GM23338 (cell line): ENCODE measurements around the gene FCRL6. TPM values are rescaled to one million over a fixed set of nuclear protein-coding genes. Genes with fewer than 3 reads are reported as not detected.

Experiments
- ATAC-seq: fragments of 200-7000 bp; cut with Tn5 transposase; 3 replicates; pipeline ENCODE4 v1.9.1; 2020
- DNase-seq: peaks from one replicate; pipeline ENCODE4 v3.0.0-alpha.2; 2015; ENCODE audit warnings: low spot score
- H2AFZ ChIP-seq: fragments of 200-600 bp; sonication (generic); 2 replicates; pipeline ENCODE4 v1.8.0; 2016; ENCODE audit warnings: antibody characterized with exemption, mild to moderate bottlenecking, moderate library complexity
- H3F3A ChIP-seq: fragments of 200-600 bp; sonication (generic); replicated peaks from 2 replicates; pipeline ENCODE4 v1.8.0; 2017; ENCODE audit warnings: antibody characterized with exemption, mixed run types, low read depth
- H3K27ac ChIP-seq: fragments of 200-600 bp; sonication (generic); 2 replicates; pipeline ENCODE4 v1.6.1; 2016; ENCODE audit warnings: low read depth
- H3K27me3 ChIP-seq: fragments of 200-600 bp; sonication (generic); 2 replicates; pipeline ENCODE4 v1.8.0; 2016; ENCODE audit warnings: mild to moderate bottlenecking, mixed run types, moderate library complexity; ENCODE audit not compliant: insufficient read depth
- H3K36me3 ChIP-seq: fragments of 200-600 bp; sonication (generic); 2 replicates; pipeline ENCODE4 v1.8.0; 2016; ENCODE audit warnings: mild to moderate bottlenecking; ENCODE audit not compliant: insufficient read depth
- H3K4me1 ChIP-seq: fragments of 200-600 bp; sonication (generic); 2 replicates; pipeline ENCODE4 v1.8.0; 2016; ENCODE audit warnings: mild to moderate bottlenecking, moderate library complexity; ENCODE audit not compliant: insufficient read depth
- H3K4me2 ChIP-seq: fragments of 200-600 bp; sonication (generic); 2 replicates; pipeline ENCODE4 v1.7.1; 2017; ENCODE audit warnings: mixed run types
- H3K4me3 ChIP-seq: fragments of 200-600 bp; sonication (generic); 2 replicates; pipeline ENCODE4 v1.6.1; 2016; ENCODE audit warnings: mixed run types
- H3K79me2 ChIP-seq: fragments of 200-600 bp; sonication (generic); replicated peaks from 2 replicates; pipeline ENCODE4 v1.8.0; 2017; ENCODE audit warnings: mild to moderate bottlenecking; ENCODE audit not compliant: insufficient read depth
- H3K9me2 ChIP-seq: fragments of 200-600 bp; sonication (generic); 2 replicates; pipeline ENCODE4 v1.8.0; 2017; ENCODE audit not compliant: insufficient read depth
- H4K20me1 ChIP-seq: fragments of 200-600 bp; sonication (generic); replicated peaks from 2 replicates; pipeline ENCODE4 v1.8.0; 2017; ENCODE audit warnings: mild to moderate bottlenecking; ENCODE audit not compliant: insufficient read depth
- H3K27ac Mint-ChIP-seq: 2 replicates; pipeline ENCODE4 v1.8.0; 2020; ENCODE audit warnings: inconsistent platforms, mild to moderate bottlenecking, moderate library complexity, mixed read lengths
- H3K27me3 Mint-ChIP-seq: 3 replicates; pipeline ENCODE4 v1.8.0; 2022; ENCODE audit warnings: low read depth, mild to moderate bottlenecking, moderate library complexity, mixed read lengths, inconsistent platforms; ENCODE audit not compliant: insufficient read depth, poor library complexity
- H3K36me3 Mint-ChIP-seq: 3 replicates; pipeline ENCODE4 v1.8.0; 2021; ENCODE audit warnings: low read depth, mild to moderate bottlenecking, inconsistent platforms, moderate library complexity, mixed read lengths
- H3K4me1 Mint-ChIP-seq: 3 replicates; pipeline ENCODE4 v1.8.0; 2020; ENCODE audit warnings: mild to moderate bottlenecking, inconsistent platforms, mixed read lengths
- H3K4me3 Mint-ChIP-seq: 3 replicates; pipeline ENCODE4 v1.8.0; 2021; ENCODE audit warnings: moderate library complexity, mild to moderate bottlenecking, inconsistent platforms, mixed read lengths
- H3K9me3 Mint-ChIP-seq: 3 replicates; pipeline ENCODE4 v1.8.0; 2020; ENCODE audit warnings: moderate library complexity, mild to moderate bottlenecking, inconsistent platforms, mixed read lengths
- EZH2 ChIP-seq: fragments of 200-600 bp; sonication (generic); IDR thresholded peaks from one replicate; pipeline ENCODE4 v1.8.0; 2017; ENCODE audit warnings: antibody characterized with exemption, mild to moderate bottlenecking, low read depth; ENCODE audit not compliant: unreplicated experiment
- ZNF114 ChIP-seq: fragments of 250-450 bp; sonication (Bioruptor Pico); IDR thresholded peaks from 2 replicates; pipeline ENCODE4 v1.5.0; 2020; ENCODE audit warnings: mild to moderate bottlenecking, moderate library complexity
- polyA plus RNA-seq: library from polyadenylated mRNA; unstranded; fragments of >200 nt; fragmentation: Nextera tagmentation; extraction: Ambion mirVana; gene quantifications from 2 replicates; pipeline ENCODE4 v1.2.1, GENCODE V29; 2016
- total RNA-seq: library from RNA; depleted of rRNA; stranded (reverse); fragments of >200 nt; shearing (Covaris generic); gene quantifications from 2 replicates; pipeline ENCODE4 v1.2.3, GENCODE V29; 2014
- TF ChIP-seq, protein P1 (sequence below), 2 experiments: fragments of 200-600 bp in 1 of 2; sonication (generic) in 1 of 2; conservative IDR thresholded peaks; 2 replicates each; pipeline versions ENCODE4 v1.5.1 to v1.6.1; 2016 to 2017; ENCODE audit warnings: antibody characterized with exemption in 2 of 2, low read depth in 2 of 2, mild to moderate bottlenecking in 2 of 2, moderate library complexity in 1 of 2
- TF ChIP-seq, protein P2 (sequence below): fragments of 250-450 bp; sonication (Bioruptor Pico); IDR thresholded peaks from 2 replicates; pipeline ENCODE4 v1.5.0; 2020; ENCODE audit warnings: mild to moderate bottlenecking, moderate library complexity

The FCRL6 gene
- total and polyA plus RNA-seq, 2 experiments from 2014 or later, result not detected

DNA sequence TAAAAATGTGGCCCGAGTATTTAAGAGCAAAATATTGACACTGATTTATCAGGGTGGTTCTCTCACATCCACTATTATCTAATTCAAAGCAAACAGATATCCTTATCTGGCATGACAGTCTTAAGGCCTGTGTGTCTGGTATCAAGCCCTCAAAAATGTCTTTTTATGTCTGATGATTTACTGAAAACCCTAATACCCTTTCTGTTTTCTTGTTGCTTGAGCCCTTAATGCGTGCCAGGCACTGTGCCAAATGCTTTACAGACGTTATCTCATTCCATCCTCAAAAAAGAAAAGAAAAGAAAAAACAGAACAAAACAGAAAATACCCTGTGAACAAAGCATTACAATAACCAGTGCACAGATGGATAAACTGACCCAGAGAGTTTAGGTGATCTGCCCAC, 15.7 kb upstream of the FCRL6 start:
- H2AFZ ChIP-seq, result no peak overlapping the region
- Mint-ChIP-seq H3K27ac (no peak overlapping the region), H3K4me3 (no peak overlapping the region), H3K27me3 (peaks cover 9% of the 10 kb centered on the region), H3K4me1 (peaks cover 28% of the 10 kb centered on the region), H3K9me3 (peaks cover 10% of the 10 kb centered on the region; the same call in 2 of the 3 replicates), H3K36me3 (peaks cover 25% of the 10 kb centered on the region)
- H3K27me3 ChIP-seq, result no peaks in the 10 kb centered on the region
- H3K4me3 ChIP-seq, result no peak overlapping the region
- peaks cover 19% of the 10 kb centered on the region for H3K4me1 ChIP-seq
- 0 out of 2 replicates have a peak, but pooled peaks cover 6% of the 10 kb centered on the region for H3K79me2 ChIP-seq
- ATAC-seq (no peak), DNase-seq (no peak)
- H4K20me1 ChIP-seq, result no peaks in the 10 kb centered on the region
- no peak overlapping the region for H3K27ac ChIP-seq
- H3K9me2 ChIP-seq, result peaks cover 28% of the 10 kb centered on the region
- no peaks in the 10 kb centered on the region for H3F3A ChIP-seq
- TF ChIP-seq, protein P1, sequence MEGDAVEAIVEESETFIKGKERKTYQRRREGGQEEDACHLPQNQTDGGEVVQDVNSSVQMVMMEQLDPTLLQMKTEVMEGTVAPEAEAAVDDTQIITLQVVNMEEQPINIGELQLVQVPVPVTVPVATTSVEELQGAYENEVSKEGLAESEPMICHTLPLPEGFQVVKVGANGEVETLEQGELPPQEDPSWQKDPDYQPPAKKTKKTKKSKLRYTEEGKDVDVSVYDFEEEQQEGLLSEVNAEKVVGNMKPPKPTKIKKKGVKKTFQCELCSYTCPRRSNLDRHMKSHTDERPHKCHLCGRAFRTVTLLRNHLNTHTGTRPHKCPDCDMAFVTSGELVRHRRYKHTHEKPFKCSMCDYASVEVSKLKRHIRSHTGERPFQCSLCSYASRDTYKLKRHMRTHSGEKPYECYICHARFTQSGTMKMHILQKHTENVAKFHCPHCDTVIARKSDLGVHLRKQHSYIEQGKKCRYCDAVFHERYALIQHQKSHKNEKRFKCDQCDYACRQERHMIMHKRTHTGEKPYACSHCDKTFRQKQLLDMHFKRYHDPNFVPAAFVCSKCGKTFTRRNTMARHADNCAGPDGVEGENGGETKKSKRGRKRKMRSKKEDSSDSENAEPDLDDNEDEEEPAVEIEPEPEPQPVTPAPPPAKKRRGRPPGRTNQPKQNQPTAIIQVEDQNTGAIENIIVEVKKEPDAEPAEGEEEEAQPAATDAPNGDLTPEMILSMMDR (conservative IDR thresholded peaks at IDR 0.05; ENCODE audit: low read depth in 2 of 2), result no peak
- TF ChIP-seq, protein P2, sequence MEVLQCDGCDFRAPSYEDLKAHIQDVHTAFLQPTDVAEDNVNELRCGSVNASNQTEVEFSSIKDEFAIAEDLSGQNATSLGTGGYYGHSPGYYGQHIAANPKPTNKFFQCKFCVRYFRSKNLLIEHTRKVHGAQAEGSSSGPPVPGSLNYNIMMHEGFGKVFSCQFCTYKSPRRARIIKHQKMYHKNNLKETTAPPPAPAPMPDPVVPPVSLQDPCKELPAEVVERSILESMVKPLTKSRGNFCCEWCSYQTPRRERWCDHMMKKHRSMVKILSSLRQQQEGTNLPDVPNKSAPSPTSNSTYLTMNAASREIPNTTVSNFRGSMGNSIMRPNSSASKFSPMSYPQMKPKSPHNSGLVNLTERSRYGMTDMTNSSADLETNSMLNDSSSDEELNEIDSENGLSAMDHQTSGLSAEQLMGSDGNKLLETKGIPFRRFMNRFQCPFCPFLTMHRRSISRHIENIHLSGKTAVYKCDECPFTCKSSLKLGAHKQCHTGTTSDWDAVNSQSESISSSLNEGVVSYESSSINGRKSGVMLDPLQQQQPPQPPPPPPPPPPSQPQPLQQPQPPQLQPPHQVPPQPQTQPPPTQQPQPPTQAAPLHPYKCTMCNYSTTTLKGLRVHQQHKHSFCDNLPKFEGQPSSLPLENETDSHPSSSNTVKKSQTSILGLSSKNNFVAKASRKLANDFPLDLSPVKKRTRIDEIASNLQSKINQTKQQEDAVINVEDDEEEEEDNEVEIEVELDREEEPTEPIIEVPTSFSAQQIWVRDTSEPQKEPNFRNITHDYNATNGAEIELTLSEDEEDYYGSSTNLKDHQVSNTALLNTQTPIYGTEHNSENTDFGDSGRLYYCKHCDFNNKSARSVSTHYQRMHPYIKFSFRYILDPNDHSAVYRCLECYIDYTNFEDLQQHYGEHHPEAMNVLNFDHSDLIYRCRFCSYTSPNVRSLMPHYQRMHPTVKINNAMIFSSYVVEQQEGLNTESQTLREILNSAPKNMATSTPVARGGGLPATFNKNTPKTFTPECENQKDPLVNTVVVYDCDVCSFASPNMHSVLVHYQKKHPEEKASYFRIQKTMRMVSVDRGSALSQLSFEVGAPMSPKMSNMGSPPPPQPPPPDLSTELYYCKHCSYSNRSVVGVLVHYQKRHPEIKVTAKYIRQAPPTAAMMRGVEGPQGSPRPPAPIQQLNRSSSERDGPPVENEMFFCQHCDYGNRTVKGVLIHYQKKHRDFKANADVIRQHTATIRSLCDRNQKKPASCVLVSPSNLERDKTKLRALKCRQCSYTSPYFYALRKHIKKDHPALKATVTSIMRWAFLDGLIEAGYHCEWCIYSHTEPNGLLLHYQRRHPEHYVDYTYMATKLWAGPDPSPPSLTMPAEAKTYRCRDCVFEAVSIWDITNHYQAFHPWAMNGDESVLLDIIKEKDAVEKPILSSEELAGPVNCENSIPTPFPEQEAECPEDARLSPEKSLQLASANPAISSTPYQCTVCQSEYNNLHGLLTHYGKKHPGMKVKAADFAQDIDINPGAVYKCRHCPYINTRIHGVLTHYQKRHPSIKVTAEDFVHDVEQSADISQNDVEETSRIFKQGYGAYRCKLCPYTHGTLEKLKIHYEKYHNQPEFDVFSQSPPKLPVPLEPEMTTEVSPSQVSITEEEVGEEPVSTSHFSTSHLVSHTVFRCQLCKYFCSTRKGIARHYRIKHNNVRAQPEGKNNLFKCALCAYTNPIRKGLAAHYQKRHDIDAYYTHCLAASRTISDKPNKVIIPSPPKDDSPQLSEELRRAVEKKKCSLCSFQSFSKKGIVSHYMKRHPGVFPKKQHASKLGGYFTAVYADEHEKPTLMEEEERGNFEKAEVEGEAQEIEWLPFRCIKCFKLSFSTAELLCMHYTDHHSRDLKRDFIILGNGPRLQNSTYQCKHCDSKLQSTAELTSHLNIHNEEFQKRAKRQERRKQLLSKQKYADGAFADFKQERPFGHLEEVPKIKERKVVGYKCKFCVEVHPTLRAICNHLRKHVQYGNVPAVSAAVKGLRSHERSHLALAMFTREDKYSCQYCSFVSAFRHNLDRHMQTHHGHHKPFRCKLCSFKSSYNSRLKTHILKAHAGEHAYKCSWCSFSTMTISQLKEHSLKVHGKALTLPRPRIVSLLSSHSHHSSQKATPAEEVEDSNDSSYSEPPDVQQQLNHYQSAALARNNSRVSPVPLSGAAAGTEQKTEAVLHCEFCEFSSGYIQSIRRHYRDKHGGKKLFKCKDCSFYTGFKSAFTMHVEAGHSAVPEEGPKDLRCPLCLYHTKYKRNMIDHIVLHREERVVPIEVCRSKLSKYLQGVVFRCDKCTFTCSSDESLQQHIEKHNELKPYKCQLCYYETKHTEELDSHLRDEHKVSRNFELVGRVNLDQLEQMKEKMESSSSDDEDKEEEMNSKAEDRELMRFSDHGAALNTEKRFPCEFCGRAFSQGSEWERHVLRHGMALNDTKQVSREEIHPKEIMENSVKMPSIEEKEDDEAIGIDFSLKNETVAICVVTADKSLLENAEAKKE (CRISPR knock-in tag), result no peak
- no peaks in the 10 kb centered on the region for H3K36me3 ChIP-seq
- H3K4me2 ChIP-seq, result no peak overlapping the region

DNA sequence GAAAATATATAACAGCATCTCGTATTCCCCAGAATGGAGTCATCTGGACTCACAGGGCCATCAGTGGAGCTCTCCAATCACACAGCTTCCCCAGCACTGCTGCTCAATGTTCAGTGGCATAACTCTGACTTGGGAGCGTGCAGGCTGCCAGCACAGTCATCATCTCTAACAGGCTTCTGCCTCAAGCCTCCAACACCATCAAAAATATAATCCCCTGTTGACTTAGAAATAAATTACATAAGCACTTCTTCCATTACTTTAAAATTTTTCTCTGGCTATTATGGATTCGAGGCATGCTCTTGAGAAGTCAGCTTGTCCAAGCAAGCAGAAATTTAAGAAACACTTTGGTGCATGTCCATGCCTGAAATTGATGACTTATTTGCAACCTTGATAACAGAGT, 15.2 kb upstream of the FCRL6 start:
- Histone ChIP-seq H4K20me1 (no peaks in the 10 kb centered on the region), H3K4me2 (no peak overlapping the region), H3K4me1 (peaks cover 16% of the 10 kb centered on the region), H3K9me2 (peaks cover 28% of the 10 kb centered on the region), H3K79me2 (0 out of 2 replicates have a peak, but pooled peaks cover 3% of the 10 kb centered on the region), H3F3A (no peaks in the 10 kb centered on the region), H3K4me3 (no peak overlapping the region), H3K27me3 (no peaks in the 10 kb centered on the region), H3K36me3 (no peaks in the 10 kb centered on the region), H2AFZ (no peak overlapping the region), H3K27ac (no peak overlapping the region)
- Mint-ChIP-seq H3K4me3 (no peak overlapping the region), H3K9me3 (peaks cover 6% of the 10 kb centered on the region; the same call in 1 of the 3 replicates), H3K4me1 (peaks cover 25% of the 10 kb centered on the region), H3K27ac (no peak overlapping the region), H3K36me3 (peaks cover 20% of the 10 kb centered on the region; the same call in 2 of the 3 replicates), H3K27me3 (peaks cover 8% of the 10 kb centered on the region)
- TF ChIP-seq EZH2, result no peak
- no peak for TF ChIP-seq ZNF114
- ATAC-seq (no peak), DNase-seq (no peak)
